ENCODE measurements around the gene LITAF.

DNA sequence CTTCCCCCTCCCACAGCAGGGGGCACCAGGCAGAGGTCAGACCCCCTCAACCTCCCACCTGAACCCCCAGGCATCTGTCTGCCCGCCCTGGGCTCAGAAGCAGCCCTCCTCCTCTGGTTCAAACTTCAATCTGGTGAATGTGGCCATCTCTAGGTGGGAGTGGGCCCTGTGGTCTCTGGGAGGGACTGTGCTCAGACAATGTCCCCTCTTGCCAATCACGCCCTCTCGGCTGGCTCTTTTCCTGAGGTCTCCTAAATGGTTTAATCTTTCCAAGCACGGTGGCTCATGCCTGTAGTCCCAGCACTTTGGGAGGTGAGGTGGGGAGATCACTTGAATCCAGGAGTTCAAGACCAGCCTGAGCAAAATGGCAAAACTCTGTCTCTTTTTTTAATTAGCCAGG lies 15.2 kb downstream of the LITAF start:
- TF ChIP-seq, protein P1, sequence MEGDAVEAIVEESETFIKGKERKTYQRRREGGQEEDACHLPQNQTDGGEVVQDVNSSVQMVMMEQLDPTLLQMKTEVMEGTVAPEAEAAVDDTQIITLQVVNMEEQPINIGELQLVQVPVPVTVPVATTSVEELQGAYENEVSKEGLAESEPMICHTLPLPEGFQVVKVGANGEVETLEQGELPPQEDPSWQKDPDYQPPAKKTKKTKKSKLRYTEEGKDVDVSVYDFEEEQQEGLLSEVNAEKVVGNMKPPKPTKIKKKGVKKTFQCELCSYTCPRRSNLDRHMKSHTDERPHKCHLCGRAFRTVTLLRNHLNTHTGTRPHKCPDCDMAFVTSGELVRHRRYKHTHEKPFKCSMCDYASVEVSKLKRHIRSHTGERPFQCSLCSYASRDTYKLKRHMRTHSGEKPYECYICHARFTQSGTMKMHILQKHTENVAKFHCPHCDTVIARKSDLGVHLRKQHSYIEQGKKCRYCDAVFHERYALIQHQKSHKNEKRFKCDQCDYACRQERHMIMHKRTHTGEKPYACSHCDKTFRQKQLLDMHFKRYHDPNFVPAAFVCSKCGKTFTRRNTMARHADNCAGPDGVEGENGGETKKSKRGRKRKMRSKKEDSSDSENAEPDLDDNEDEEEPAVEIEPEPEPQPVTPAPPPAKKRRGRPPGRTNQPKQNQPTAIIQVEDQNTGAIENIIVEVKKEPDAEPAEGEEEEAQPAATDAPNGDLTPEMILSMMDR (IDR thresholded peaks at IDR 0.05) = no peak
- TF ChIP-seq POLR2A (IDR thresholded peaks at IDR 0.05) = no peak

Data from testis (tissue), 2 donors.